Thyroid gland (tissue), 4 donors: ENCODE data around the gene HSPA12A. TPM values are rescaled to one million over a fixed set of nuclear protein-coding genes. Genes with fewer than 3 reads are reported as not detected.

Source experiments
- DNase-seq, 2 donors: peaks; one replicate each; pipeline ENCODE4 v3.0.0-alpha.2; 2019
- H3K27ac ChIP-seq, 3 donors: fragments of 200-600 bp; sonication (generic); 1 replicate in 2 of 3; 2 replicates in 1 of 3; pipeline ENCODE4 v1.5.1; 2016 to 2019; ENCODE audit warnings: mild to moderate bottlenecking in 1 of 3, moderate library complexity in 1 of 3
- H3K27me3 ChIP-seq: fragments of 200-600 bp; sonication (generic); one replicate; pipeline ENCODE4 v1.5.1; 2019
- H3K36me3 ChIP-seq, 2 donors: fragments of 200-600 bp; sonication (generic); one replicate each; pipeline ENCODE4 v1.5.1; 2016 to 2019
- H3K4me1 ChIP-seq, 2 donors: fragments of 200-600 bp; sonication (generic); one replicate each; pipeline ENCODE4 v1.5.1; 2017 to 2019
- H3K4me3 ChIP-seq, 3 donors: fragments of 200-600 bp; sonication (generic); replicated peaks in 1 of 3; 1 replicate in 2 of 3; 2 replicates in 1 of 3; pipeline ENCODE4 v1.5.1; 2016; ENCODE audit warnings: mild to moderate bottlenecking in 1 of 3
- H3K9me3 ChIP-seq: fragments of 200-600 bp; sonication (generic); one replicate; pipeline ENCODE4 v1.5.1; 2017
- CTCF ChIP-seq, 6 experiments: fragments of 200-600 bp in 3 of 6; fragments of 450-650 bp in 3 of 6; sonication (generic) in 3 of 6; IDR thresholded peaks; one replicate each; pipeline ENCODE4 v1.5.1; 2016 to 2019; ENCODE audit warnings: antibody characterized with exemption in 6 of 6, mild to moderate bottlenecking in 2 of 6, inconsistent platforms in 1 of 6, moderate library complexity in 1 of 6
- POLR2A ChIP-seq, 2 donors: fragments of 450-650 bp; IDR thresholded peaks; one replicate each; pipeline ENCODE4 v1.6.1; 2017; ENCODE audit warnings: antibody characterized with exemption in 2 of 2, mild to moderate bottlenecking in 2 of 2, moderate library complexity in 1 of 2
- WGBS, 2 donors: methylation state at CpG; one replicate each; pipeline ENCODE4 v1.1.5; 2017; 5-methylcytosine and 5-hydroxymethylcytosine counted together
- intact Hi-C: fragments of 100-400 bp; cut with DNase I; formaldehyde crosslinking; loops from one replicate; pipeline ENCODE4 v1.15.1; 2023
- total RNA-seq, 4 donors: library from RNA; depleted of rRNA; stranded (reverse); fragments of >200 nt; gene quantifications; one replicate each; pipeline ENCODE4 v1.2.3, GENCODE V29; 2016

HSPA12A gene
- total RNA-seq, 4 donors from 2014 or later: 22.6 to 37.3 (median 34.6) TPM

DNA sequence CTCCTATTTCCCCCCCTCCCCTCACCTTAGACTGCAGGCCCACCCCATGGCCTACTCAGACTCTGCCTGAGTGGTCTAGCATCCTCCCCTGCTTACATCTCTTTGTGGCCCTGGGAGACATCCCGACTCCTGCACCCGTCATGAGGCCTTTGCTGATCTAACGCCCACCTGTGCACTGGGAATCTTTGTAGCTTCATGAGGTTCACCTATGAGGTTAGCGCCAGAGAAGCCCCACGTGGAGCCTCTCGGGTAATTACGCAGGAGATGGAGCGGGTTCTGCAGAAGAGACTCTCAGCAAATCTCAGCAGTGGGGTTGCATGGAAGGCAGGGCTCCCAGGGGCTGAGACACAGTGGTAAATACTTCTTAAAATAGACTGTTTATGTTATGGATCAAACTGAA, 43.5 kb upstream of the HSPA12A start:
- Histone ChIP-seq H3K27ac (no peak overlapping the region), H3K36me3 (no peaks in the 10 kb centered on the region), H3K4me1 (peaks cover 10% of the 10 kb centered on the region in 2 donors), H3K4me3 (no peak overlapping the region), H3K27me3 (no peaks in the 10 kb centered on the region), H3K9me3 (no peaks in the 10 kb centered on the region)
- WGBS, 2 donors: 92 to 94% methylated on average over 8 of the region's 8 CpGs
- no peak for TF ChIP-seq POLR2A (IDR thresholded peaks at IDR 0.05)
- TF ChIP-seq CTCF (IDR thresholded peaks at IDR 0.05): no peak
- no peak for DNase-seq
- intact Hi-C loops: loop anchor here (5.0 kb wide), 1 partner anchor 104 kb away; no protein-coding TSS in a partner anchor

- 92 to 94% methylated on average over 6 to 11 of the region's 11 CpGs for WGBS, 2 donors
- DNase-seq: no peak
- Histone ChIP-seq H3K27me3 (no peaks in the 10 kb centered on the region), H3K27ac (no peak overlapping the region), H3K4me1 (peaks cover 10% of the 10 kb centered on the region in 2 donors), H3K9me3 (no peaks in the 10 kb centered on the region), H3K36me3 (no peaks in the 10 kb centered on the region), H3K4me3 (no peak overlapping the region)
- intact Hi-C loops: loop anchor here (5.0 kb wide), 1 partner anchor 103 kb away; no protein-coding TSS in a partner anchor
- no peak for TF ChIP-seq POLR2A (IDR thresholded peaks at IDR 0.05)
- TF ChIP-seq CTCF (IDR thresholded peaks at IDR 0.05): no peak
These were observed 42.9 kb upstream of the HSPA12A start for GRCh38 chr10:116785282-116785681.

GRCh38 chr10:116784651-116785050, 42.3 kb upstream of the HSPA12A start:
- no peak overlapping the region for H3K27ac ChIP-seq
- intact Hi-C loops: loop anchor here (5.0 kb wide), 1 partner anchor 102 kb away; no protein-coding TSS in a partner anchor
- TF ChIP-seq CTCF (IDR thresholded peaks at IDR 0.05) (no peak), POLR2A (IDR thresholded peaks at IDR 0.05) (no peak)
- H3K36me3 ChIP-seq: no peaks in the 10 kb centered on the region
- WGBS, 2 donors: 89 to 95% methylated on average over 7 of the region's 7 CpGs
- H3K4me3 ChIP-seq: no peak overlapping the region
- H3K9me3 ChIP-seq: no peaks in the 10 kb centered on the region
- no peaks in the 10 kb centered on the region for H3K27me3 ChIP-seq
- no peak for DNase-seq
- H3K4me1 ChIP-seq: peaks cover 10% of the 10 kb centered on the region in 2 donors

GRCh38 chr10:116784035-116784434, 41.7 kb upstream of the HSPA12A start:
- Histone ChIP-seq H3K36me3 (no peaks in the 10 kb centered on the region), H3K27me3 (no peaks in the 10 kb centered on the region), H3K4me3 (no peak overlapping the region), H3K9me3 (no peaks in the 10 kb centered on the region), H3K4me1 (peaks cover 10% of the 10 kb centered on the region in 2 donors), H3K27ac (no peak overlapping the region)
- TF ChIP-seq CTCF (IDR thresholded peaks at IDR 0.05) (no peak), POLR2A (IDR thresholded peaks at IDR 0.05) (no peak)
- 94 to 96% methylated on average over 2 to 3 of the region's 3 CpGs for WGBS, 2 donors
- intact Hi-C loops: no loop called here
- DNase-seq: no peak

GRCh38 chr10:116783011-116783655, 40.8 kb upstream of the HSPA12A start:
- intact Hi-C loops: no loop called here
- Histone ChIP-seq H3K27me3 (no peaks in the 10 kb centered on the region), H3K4me3 (no peak overlapping the region), H3K4me1 (peaks cover 7 to 10% of the 10 kb centered on the region in 2 donors), H3K27ac (no peak overlapping the region), H3K36me3 (no peaks in the 10 kb centered on the region), H3K9me3 (no peaks in the 10 kb centered on the region)
- DNase-seq: no peak
- TF ChIP-seq CTCF (IDR thresholded peaks at IDR 0.05) (no peak), POLR2A (IDR thresholded peaks at IDR 0.05) (no peak)
- WGBS, 2 donors: 74 to 86% methylated on average over 9 to 13 of the region's 13 CpGs
